Smooth muscle cell (in vitro differentiated cells): ENCODE results near the gene ZBTB32. TPM values are rescaled to one million over a fixed set of nuclear protein-coding genes. Genes with fewer than 3 reads are reported as not detected.

Experiments used
- DNase-seq: peaks from one replicate; lab custom pipeline; 2025; ENCODE audit not compliant: unreplicated experiment; lab: John Stamatoyannopoulos, UW
- H2AFZ ChIP-seq: fragments of 200-600 bp; sonication (generic); 2 replicates; pipeline ENCODE4 v1.6.0; 2016; ENCODE audit warnings: antibody characterized with exemption, low read depth, mild to moderate bottlenecking
- H3F3A ChIP-seq: fragments of 200-600 bp; sonication (generic); 2 replicates; pipeline ENCODE4 v1.6.0; 2017; ENCODE audit warnings: antibody characterized with exemption, low read depth
- H3K27ac ChIP-seq: fragments of 200-600 bp; sonication (generic); 2 replicates; pipeline ENCODE4 v1.5.1; 2016; ENCODE audit warnings: low read depth, mild to moderate bottlenecking
- H3K27me3 ChIP-seq: fragments of 200-600 bp; sonication (generic); 2 replicates; pipeline ENCODE4 v1.6.1; 2016; ENCODE audit warnings: low read depth, mild to moderate bottlenecking
- H3K36me3 ChIP-seq: fragments of 200-600 bp; sonication (generic); 2 replicates; pipeline ENCODE4 v1.5.1; 2016; ENCODE audit warnings: low read depth
- H3K4me1 ChIP-seq: fragments of 200-600 bp; sonication (generic); 2 replicates; pipeline ENCODE4 v1.5.1; 2016; ENCODE audit warnings: low read depth
- H3K4me2 ChIP-seq: fragments of 200-600 bp; sonication (generic); 2 replicates; pipeline ENCODE4 v1.6.0; 2016; ENCODE audit warnings: mild to moderate bottlenecking
- H3K4me3 ChIP-seq: fragments of 200-600 bp; sonication (generic); 2 replicates; pipeline ENCODE4 v1.5.1; 2016; ENCODE audit warnings: mild to moderate bottlenecking
- H3K79me2 ChIP-seq: fragments of 200-600 bp; sonication (generic); 2 replicates; pipeline ENCODE4 v1.6.0; 2016; ENCODE audit warnings: low read depth, mild to moderate bottlenecking
- H3K9ac ChIP-seq: fragments of 200-600 bp; sonication (generic); 2 replicates; pipeline ENCODE4 v1.6.0; 2016; ENCODE audit warnings: low read depth
- H3K9me3 ChIP-seq: fragments of 200-600 bp; sonication (generic); replicated peaks from 2 replicates; pipeline ENCODE4 v1.5.1; 2016; ENCODE audit warnings: low read depth
- H4K20me1 ChIP-seq: fragments of 200-600 bp; sonication (generic); 2 replicates; pipeline ENCODE4 v1.6.0; 2016; ENCODE audit warnings: low read depth
- CTCF ChIP-seq: fragments of 200-600 bp; sonication (generic); IDR thresholded peaks from 2 replicates; pipeline ENCODE4 v1.5.1; 2017; ENCODE audit warnings: borderline replicate concordance, mild to moderate bottlenecking, antibody characterized with exemption; ENCODE audit not compliant: insufficient read depth, poor library complexity, severe bottlenecking
- whole genome bisulfite sequencing: methylation state at CpG from one replicate; pipeline ENCODE4 v1.1.7; 2016; ENCODE audit warnings: low lambda C conversion rate; 5-methylcytosine and 5-hydroxymethylcytosine counted together
- polyA plus RNA-seq: library from polyadenylated mRNA; unstranded; fragments of >200 nt; fragmentation: Nextera tagmentation; extraction: Ambion mirVana; gene quantifications from 2 replicates; pipeline ENCODE4 v1.2.1, GENCODE V29; 2016
- total RNA-seq: library from RNA; depleted of rRNA; stranded (reverse); fragments of >200 nt; gene quantifications from 2 replicates; pipeline ENCODE4 v1.2.3, GENCODE V29; 2014

ZBTB32 gene
- total and polyA plus RNA-seq, 2 experiments from 2014 or later, result 1.3 TPM; not detected in 1

- no peaks in the 10 kb centered on the region for H3K9me3 ChIP-seq
- no peak for TF ChIP-seq CTCF
- H3K4me3 ChIP-seq, result peak overlapping the region; percentile 78
- no peaks in the 10 kb centered on the region for H3K36me3 ChIP-seq
- H3K4me1 ChIP-seq, result peaks cover 12% of the 10 kb centered on the region
- H3K27me3 ChIP-seq, result no peaks in the 10 kb centered on the region
- WGBS, result 7% methylated on average over 50 of the region's 52 CpGs
- peak overlapping the region; percentile 88 for H2AFZ ChIP-seq
- H3K9ac ChIP-seq, result peak overlapping the region; percentile 15
- H4K20me1 ChIP-seq, result peaks cover 20% of the 10 kb centered on the region
- peak overlapping the region; percentile 91 for H3K4me2 ChIP-seq
- H3F3A ChIP-seq, result no peaks in the 10 kb centered on the region
- peaks cover 30% of the 10 kb centered on the region for H3K79me2 ChIP-seq
- DNase-seq, result no peak
- H3K27ac ChIP-seq, result no peak overlapping the region
These were observed 11.8 kb downstream of the ZBTB32 start for GRCh38 chr19:35715981-35716800.

DNA sequence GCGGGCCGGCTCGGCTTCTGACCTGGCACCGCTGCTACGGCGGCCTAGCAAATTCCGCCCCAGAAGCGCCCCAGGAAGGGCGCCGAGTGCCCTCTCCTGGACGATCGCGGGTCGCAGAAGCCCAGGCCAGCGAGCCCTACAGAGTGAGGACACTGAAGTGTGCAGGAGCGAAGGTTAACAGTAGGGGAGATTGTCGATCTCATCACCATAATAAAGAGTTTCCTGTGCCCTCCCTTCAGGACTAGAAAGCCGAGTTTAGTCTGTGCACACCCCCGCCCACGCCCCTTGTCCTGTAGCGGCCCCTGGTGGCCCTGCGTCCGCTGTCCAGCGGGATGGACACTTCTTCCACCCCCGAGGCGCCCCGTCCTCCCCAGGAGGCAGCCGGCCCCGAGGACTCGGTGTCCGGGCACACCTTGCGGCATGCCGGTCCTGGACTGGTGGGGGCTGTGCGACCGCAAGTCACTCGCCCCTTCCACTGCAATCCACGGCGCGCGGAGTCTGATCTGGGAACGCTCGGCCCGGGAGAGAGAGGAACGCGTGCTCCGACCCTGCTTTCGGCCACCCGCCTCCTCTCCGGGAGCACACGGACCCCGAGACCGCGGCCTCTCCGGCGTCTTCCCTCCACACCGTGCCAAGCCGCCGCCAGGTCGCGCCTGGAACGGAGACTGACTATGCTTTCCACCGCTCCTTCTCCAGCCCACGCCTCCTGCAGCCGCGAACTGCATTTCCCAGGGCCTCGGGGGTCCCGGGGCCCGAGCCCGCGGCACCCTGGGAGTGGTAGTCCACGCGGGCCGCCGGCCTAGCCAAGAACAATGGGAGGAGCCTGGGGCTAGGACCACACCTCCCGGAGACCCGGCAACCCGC, 12.7 kb downstream of the ZBTB32 start:
- DNase-seq, result peak; percentile 97
- H3K36me3 ChIP-seq, result no peaks in the 10 kb centered on the region
- H3F3A ChIP-seq, result no peaks in the 10 kb centered on the region
- peak overlapping the region; percentile 46 for H3K27ac ChIP-seq
- peaks cover 12% of the 10 kb centered on the region for H3K4me1 ChIP-seq
- peak overlapping the region; percentile 88 for H2AFZ ChIP-seq
- H3K4me2 ChIP-seq, result peak overlapping the region; percentile 91
- peaks cover 32% of the 10 kb centered on the region for H3K79me2 ChIP-seq
- H3K27me3 ChIP-seq, result no peaks in the 10 kb centered on the region
- H4K20me1 ChIP-seq, result peaks cover 25% of the 10 kb centered on the region
- peak overlapping the region; percentile 39 for H3K9ac ChIP-seq
- WGBS, result under 1% methylated on average over 59 of the region's 77 CpGs
- TF ChIP-seq CTCF, result peak; percentile 75
- H3K4me3 ChIP-seq, result peak overlapping the region; percentile 78
- H3K9me3 ChIP-seq, result no peaks in the 10 kb centered on the region

DNA sequence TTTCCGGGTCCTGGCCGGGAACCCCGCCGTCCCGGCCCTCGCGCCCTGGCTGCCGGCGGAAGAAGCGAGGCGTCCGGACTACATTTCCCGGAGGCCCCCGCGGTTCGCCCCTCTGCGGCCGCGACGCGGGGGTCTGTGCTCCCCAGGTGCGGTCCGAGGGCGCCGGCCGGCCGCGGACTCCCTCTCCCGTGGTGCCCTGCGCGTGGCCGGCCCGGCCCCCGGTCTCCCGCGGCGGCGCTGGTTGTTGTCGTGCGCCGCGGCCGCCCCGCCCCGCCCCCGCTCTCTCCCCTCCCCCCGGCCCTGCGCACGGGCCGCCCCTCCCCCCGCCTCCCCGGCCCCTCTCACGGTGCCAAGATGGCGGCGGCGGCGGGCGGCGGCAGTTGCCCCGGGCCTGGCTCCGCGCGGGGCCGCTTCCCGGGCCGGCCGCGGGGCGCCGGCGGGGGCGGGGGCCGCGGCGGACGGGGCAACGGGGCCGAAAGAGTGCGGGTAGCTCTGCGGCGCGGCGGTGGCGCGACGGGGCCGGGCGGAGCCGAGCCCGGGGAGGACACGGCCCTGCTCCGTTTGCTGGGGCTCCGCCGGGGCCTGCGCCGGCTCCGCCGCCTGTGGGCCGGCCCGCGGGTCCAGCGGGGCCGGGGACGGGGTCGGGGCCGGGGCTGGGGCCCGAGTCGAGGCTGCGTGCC, 13.4 kb downstream of the ZBTB32 start, which contains the start of gene KMT2B:
Gene KMT2B, plus strand, starts transcription at position 339 of the 680 bp plus-strand sequence. Its CDS starts 16 bp downstream, at position 355.
- Histone ChIP-seq H3K79me2 (peaks cover 39% of the 10 kb centered on the region), H4K20me1 (peaks cover 25% of the 10 kb centered on the region), H3K9ac (peak within 1 kb of the TSS; percentile 69), H2AFZ (peak within 1 kb of the TSS; percentile 88), H3K27me3 (no peaks in the 10 kb centered on the region), H3K9me3 (no peaks in the 10 kb centered on the region), H3F3A (no peaks in the 10 kb centered on the region), H3K4me1 (peaks cover 12% of the 10 kb centered on the region), H3K4me3 (peak within 1 kb of the TSS; percentile 88), H3K27ac (peak within 1 kb of the TSS; percentile 71), H3K4me2 (peak within 1 kb of the TSS; percentile 91), H3K36me3 (no peaks in the 10 kb centered on the region)
- no peak for TF ChIP-seq CTCF
- under 1% methylated on average over 40 of the region's 109 CpGs for WGBS
- peak; percentile 97 for DNase-seq
